ENCODE results near the gene CPSF6. TPM values are rescaled to one million over a fixed set of nuclear protein-coding genes. Genes with fewer than 3 reads are reported as not detected.

CPSF6 gene
- total RNA-seq, 1 experiment from 2014 or later: 96.7 TPM

- ChIA-PET CTCF (no interaction called here), POLR2A (ENCODE audit: unreplicated experiment) (no interaction called here)
- no peak overlapping the region for H3K27ac ChIP-seq (ENCODE audit: low read length)
- no peaks in the 10 kb centered on the region for H3K4me1 ChIP-seq (ENCODE audit: insufficient read depth, low read length)
- ATAC-seq (no peak), DNase-seq (no peak)
- TF ChIP-seq, protein P1, sequence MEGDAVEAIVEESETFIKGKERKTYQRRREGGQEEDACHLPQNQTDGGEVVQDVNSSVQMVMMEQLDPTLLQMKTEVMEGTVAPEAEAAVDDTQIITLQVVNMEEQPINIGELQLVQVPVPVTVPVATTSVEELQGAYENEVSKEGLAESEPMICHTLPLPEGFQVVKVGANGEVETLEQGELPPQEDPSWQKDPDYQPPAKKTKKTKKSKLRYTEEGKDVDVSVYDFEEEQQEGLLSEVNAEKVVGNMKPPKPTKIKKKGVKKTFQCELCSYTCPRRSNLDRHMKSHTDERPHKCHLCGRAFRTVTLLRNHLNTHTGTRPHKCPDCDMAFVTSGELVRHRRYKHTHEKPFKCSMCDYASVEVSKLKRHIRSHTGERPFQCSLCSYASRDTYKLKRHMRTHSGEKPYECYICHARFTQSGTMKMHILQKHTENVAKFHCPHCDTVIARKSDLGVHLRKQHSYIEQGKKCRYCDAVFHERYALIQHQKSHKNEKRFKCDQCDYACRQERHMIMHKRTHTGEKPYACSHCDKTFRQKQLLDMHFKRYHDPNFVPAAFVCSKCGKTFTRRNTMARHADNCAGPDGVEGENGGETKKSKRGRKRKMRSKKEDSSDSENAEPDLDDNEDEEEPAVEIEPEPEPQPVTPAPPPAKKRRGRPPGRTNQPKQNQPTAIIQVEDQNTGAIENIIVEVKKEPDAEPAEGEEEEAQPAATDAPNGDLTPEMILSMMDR (conservative IDR thresholded peaks at IDR 0.05; ENCODE audit: low read depth, low read length): no peak
- no peak for TF ChIP-seq EZH2phosphoT487 (IDR thresholded peaks at IDR 0.05; ENCODE audit: borderline replicate concordance, low read length)
- TF ChIP-seq EZH2 (IDR thresholded peaks at IDR 0.05; ENCODE audit: low read length, unreplicated experiment): no peak
- no peaks in the 10 kb centered on the region for H3K9me3 ChIP-seq (ENCODE audit: low read length)
- intact Hi-C loops (cut with micrococcal nuclease): loop anchor here (2.0 kb wide), 1 partner anchor 100 kb away; no protein-coding TSS in a partner anchor
- no peaks in the 10 kb centered on the region for H3K27me3 ChIP-seq (ENCODE audit: low read length)
- H3K4me2 ChIP-seq (ENCODE audit: low read length): no peak overlapping the region
- H3F3A ChIP-seq (ENCODE audit: low read length, unreplicated experiment): no peaks in the 10 kb centered on the region
- H3K79me2 ChIP-seq (ENCODE audit: low read length): peaks cover 50% of the 10 kb centered on the region
- no peaks in the 10 kb centered on the region for H3K9me2 ChIP-seq (replicated peaks; ENCODE audit: low read length)
- H3K36me3 ChIP-seq (ENCODE audit: low read depth, low read length): peaks cover 66% of the 10 kb centered on the region
- H3K9ac ChIP-seq (ENCODE audit: low read length): no peak overlapping the region
- H2AFZ ChIP-seq (ENCODE audit: low read length): no peak overlapping the region
- H3K4me3 ChIP-seq (ENCODE audit: low read length): no peak overlapping the region
- BruUV-seq (replicated peaks): no TSS peak
- H4K20me1 ChIP-seq (ENCODE audit: low read length): peaks cover 22% of the 10 kb centered on the region
Measured at GRCh38 chr12:69254862-69255261, 15.5 kb downstream of the CPSF6 start.

GRCh38 chr12:69258655-69259054, 19.3 kb downstream of the CPSF6 start:
- no peak for TF ChIP-seq EZH2phosphoT487 (IDR thresholded peaks at IDR 0.05; ENCODE audit: borderline replicate concordance, low read length)
- no peak for TF ChIP-seq EZH2 (IDR thresholded peaks at IDR 0.05; ENCODE audit: low read length, unreplicated experiment)
- TF ChIP-seq, protein P1 (conservative IDR thresholded peaks at IDR 0.05; ENCODE audit: low read depth, low read length): no peak
- H3K4me1 ChIP-seq (ENCODE audit: insufficient read depth, low read length): no peaks in the 10 kb centered on the region
- peaks cover 15% of the 10 kb centered on the region for H3K79me2 ChIP-seq (ENCODE audit: low read length)
- peaks cover 12% of the 10 kb centered on the region for H4K20me1 ChIP-seq (ENCODE audit: low read length)
- peaks cover 4% of the 10 kb centered on the region for H3F3A ChIP-seq (ENCODE audit: low read length, unreplicated experiment)
- ATAC-seq (no peak), DNase-seq (no peak)
- H3K36me3 ChIP-seq (ENCODE audit: low read depth, low read length): peaks cover 94% of the 10 kb centered on the region
- CTCF ChIA-PET: no interaction called here
- intact Hi-C loops (cut with micrococcal nuclease): no loop called here
- no peaks in the 10 kb centered on the region for H3K9me3 ChIP-seq (ENCODE audit: low read length)
- H3K9me2 ChIP-seq (replicated peaks; ENCODE audit: low read length): no peaks in the 10 kb centered on the region
- no peak overlapping the region for H2AFZ ChIP-seq (ENCODE audit: low read length)
- H3K27me3 ChIP-seq (ENCODE audit: low read length): no peaks in the 10 kb centered on the region
- H3K4me2 ChIP-seq (ENCODE audit: low read length): no peak overlapping the region
- POLR2A ChIA-PET (ENCODE audit: unreplicated experiment): no interaction called here
- H3K9ac ChIP-seq (ENCODE audit: low read length): no peak overlapping the region
- H3K4me3 ChIP-seq (ENCODE audit: low read length): no peak overlapping the region
- BruUV-seq (replicated peaks): TSS peak; percentile 21
- H3K27ac ChIP-seq (ENCODE audit: low read length): no peak overlapping the region

GRCh38 chr12:69262264-69262974, 23.1 kb downstream of the CPSF6 start:
- H3K9me3 ChIP-seq (ENCODE audit: low read length): no peaks in the 10 kb centered on the region
- no peak overlapping the region for H2AFZ ChIP-seq (ENCODE audit: low read length)
- no peak overlapping the region for H3K4me2 ChIP-seq (ENCODE audit: low read length)
- no peaks in the 10 kb centered on the region for H3K9me2 ChIP-seq (replicated peaks; ENCODE audit: low read length)
- no peak overlapping the region for H3K9ac ChIP-seq (ENCODE audit: low read length)
- H3K4me3 ChIP-seq (ENCODE audit: low read length): no peak overlapping the region
- ChIA-PET CTCF (no interaction called here), POLR2A (ENCODE audit: unreplicated experiment) (no interaction called here)
- no TSS peak for BruUV-seq (replicated peaks)
- H4K20me1 ChIP-seq (ENCODE audit: low read length): peaks cover 14% of the 10 kb centered on the region; the same call in 1 of the 2 replicates
- peaks cover 79% of the 10 kb centered on the region for H3K36me3 ChIP-seq (ENCODE audit: low read depth, low read length)
- peaks cover 4% of the 10 kb centered on the region for H3F3A ChIP-seq (ENCODE audit: low read length, unreplicated experiment)
- H3K79me2 ChIP-seq (ENCODE audit: low read length): no peaks in the 10 kb centered on the region
- ATAC-seq (no peak), DNase-seq (no peak)
- peaks cover 18% of the 10 kb centered on the region for H3K4me1 ChIP-seq (ENCODE audit: insufficient read depth, low read length)
- intact Hi-C loops (cut with micrococcal nuclease): no loop called here
- H3K27me3 ChIP-seq (ENCODE audit: low read length): no peaks in the 10 kb centered on the region
- TF ChIP-seq EZH2phosphoT487 (IDR thresholded peaks at IDR 0.05; ENCODE audit: borderline replicate concordance, low read length) (no peak), EZH2 (IDR thresholded peaks at IDR 0.05; ENCODE audit: low read length, unreplicated experiment) (no peak)
- TF ChIP-seq, protein P1 (conservative IDR thresholded peaks at IDR 0.05; ENCODE audit: low read depth, low read length): no peak
- no peak overlapping the region for H3K27ac ChIP-seq (ENCODE audit: low read length)

All from PC-3 (cell line).